HG03066 (cell line): ENCODE data around the gene PFN4.
"Not testable (repeated sequence)": the region's sequence is repeated elsewhere in the genome, so short reads cannot be mapped to it uniquely, and the experiment has no call there.

Experiments used
- ATAC-seq: cut with Tn5 transposase; IDR thresholded peaks from one replicate; pipeline ENCODE4 v1.9.1; 2021; ENCODE audit warnings: low read depth; ENCODE audit not compliant: unreplicated experiment

The PFN4 gene

GRCh38 chr2:24123195-24123921 lies at the start of gene PFN4, which contains the start of gene FAM228B:
TSS of gene PFN4 (minus strand) at chr2:24123334. CDS start at chr2:24122535, 799 bp downstream.
TSS of gene FAM228B (plus strand) at chr2:24123469. CDS start at chr2:24124362, 893 bp downstream.
- peak; percentile 94 for ATAC-seq

GRCh38 chr2:24169023-24169422 lies 45.9 kb upstream of the PFN4 start:
- no peak for ATAC-seq

- ATAC-seq = no peak
Observed at GRCh38 chr2:24164416-24164973, 41.4 kb upstream of the PFN4 start.

- no peak for ATAC-seq
Observed at GRCh38 chr2:24163601-24164000, 40.5 kb upstream of the PFN4 start.

- no peak for ATAC-seq
Observed at GRCh38 chr2:24163186-24163585, 40.1 kb upstream of the PFN4 start.

GRCh38 chr2:24162494-24162893 lies 39.4 kb upstream of the PFN4 start:
- no peak for ATAC-seq

- no peak for ATAC-seq
Observed at GRCh38 chr2:24160761-24161160, 37.6 kb upstream of the PFN4 start.

- no peak for ATAC-seq
Observed at GRCh38 chr2:24159708-24160107, 36.6 kb upstream of the PFN4 start.

GRCh38 chr2:24158131-24158530 lies 35.0 kb upstream of the PFN4 start:
- no peak for ATAC-seq

- no peak for ATAC-seq
Observed at GRCh38 chr2:24153478-24153877, 30.3 kb upstream of the PFN4 start.

- no peak for ATAC-seq
Observed at GRCh38 chr2:24152413-24153197, 29.5 kb upstream of the PFN4 start.

GRCh38 chr2:24147364-24147763 lies 24.2 kb upstream of the PFN4 start:
- ATAC-seq = no peak

GRCh38 chr2:24140305-24140704 lies 17.2 kb upstream of the PFN4 start:
- not testable (repeated sequence) for ATAC-seq

- ATAC-seq = no peak
Observed at GRCh38 chr2:24132543-24132942, 9.4 kb upstream of the PFN4 start.

- no peak for ATAC-seq
Observed at GRCh38 chr2:24125956-24126355, 2.8 kb upstream of the PFN4 start.

- no peak for ATAC-seq
Observed at GRCh38 chr2:24123922-24124580, 917 bp upstream of the PFN4 start.

GRCh38 chr2:24122366-24123194 lies 554 bp downstream of the PFN4 start:
- no peak for ATAC-seq

- no peak for ATAC-seq
Observed at GRCh38 chr2:24121469-24121868, 1.7 kb downstream of the PFN4 start.

GRCh38 chr2:24121066-24121465 lies 2.1 kb downstream of the PFN4 start:
- ATAC-seq = no peak

GRCh38 chr2:24117902-24118301 lies 5.2 kb downstream of the PFN4 start:
- no peak for ATAC-seq
